Muscle layer of colon (tissue), 2 donors: Measurements from ENCODE around the gene CFAP54.

Experiments used
- H3K27ac ChIP-seq: one replicate; pipeline ENCODE4 v1.7.0; 2013; ENCODE audit warnings: low read depth, mild to moderate bottlenecking, low read length, moderate library complexity
- H3K27me3 ChIP-seq, 2 donors: one replicate each; pipeline ENCODE4 v1.7.0; 2013; ENCODE audit warnings: low read length in 2 of 2, mild to moderate bottlenecking in 2 of 2; ENCODE audit not compliant: insufficient read depth in 2 of 2, control insufficient read depth in 1 of 2
- H3K36me3 ChIP-seq: one replicate; pipeline ENCODE4 v1.7.0; 2013; ENCODE audit warnings: mild to moderate bottlenecking, low read length; ENCODE audit not compliant: insufficient read depth
- H3K4me1 ChIP-seq: one replicate; pipeline ENCODE4 v1.7.0; 2013; ENCODE audit warnings: mild to moderate bottlenecking, low read length; ENCODE audit not compliant: insufficient read depth
- H3K4me3 ChIP-seq, 2 donors: one replicate each; pipeline ENCODE4 v1.7.0; 2013; ENCODE audit warnings: low read length in 2 of 2, low read depth in 1 of 2, mild to moderate bottlenecking in 1 of 2, moderate library complexity in 1 of 2
- H3K9ac ChIP-seq: one replicate; pipeline ENCODE4 v1.7.0; 2013; ENCODE audit warnings: low read length
- H3K9me3 ChIP-seq: one replicate; pipeline ENCODE4 v1.7.0; 2013; ENCODE audit warnings: mild to moderate bottlenecking, low read length
- donor health status: abdominal sarcoma.
- donor health status: Adenocarcinoma of cecum.

CFAP54 gene

GRCh38 chr12:96810057-96810456 is 320.7 kb downstream of the CFAP54 start:
- Histone ChIP-seq H3K9ac (no peak overlapping the region), H3K36me3 (no peaks in the 10 kb centered on the region), H3K4me3 (no peak overlapping the region), H3K27me3 (no peaks in the 10 kb centered on the region), H3K27ac (no peak overlapping the region), H3K9me3 (no peaks in the 10 kb centered on the region), H3K4me1 (no peaks in the 10 kb centered on the region)

GRCh38 chr12:96810477-96810876 is 321.1 kb downstream of the CFAP54 start:
- Histone ChIP-seq H3K4me1 (no peaks in the 10 kb centered on the region), H3K9me3 (no peaks in the 10 kb centered on the region), H3K4me3 (no peak overlapping the region), H3K36me3 (no peaks in the 10 kb centered on the region), H3K27me3 (no peaks in the 10 kb centered on the region), H3K27ac (no peak overlapping the region), H3K9ac (no peak overlapping the region)

GRCh38 chr12:96811083-96811482 is 321.7 kb downstream of the CFAP54 start:
- Histone ChIP-seq H3K27me3 (no peaks in the 10 kb centered on the region), H3K4me1 (no peaks in the 10 kb centered on the region), H3K36me3 (no peaks in the 10 kb centered on the region), H3K9me3 (no peaks in the 10 kb centered on the region), H3K27ac (no peak overlapping the region), H3K9ac (no peak overlapping the region), H3K4me3 (no peak overlapping the region)

- no peak overlapping the region for H3K4me3 ChIP-seq
- no peak overlapping the region for H3K9ac ChIP-seq
- no peaks in the 10 kb centered on the region for H3K9me3 ChIP-seq
- H3K4me1 ChIP-seq, result no peaks in the 10 kb centered on the region
- H3K36me3 ChIP-seq, result no peaks in the 10 kb centered on the region
- H3K27ac ChIP-seq, result no peak overlapping the region
- H3K27me3 ChIP-seq, result no peaks in the 10 kb centered on the region
Observed at GRCh38 chr12:96812153-96812552, 322.8 kb downstream of the CFAP54 start.

- no peaks in the 10 kb centered on the region for H3K27me3 ChIP-seq
- H3K4me3 ChIP-seq, result no peak overlapping the region
- H3K9ac ChIP-seq, result no peak overlapping the region
- H3K4me1 ChIP-seq, result no peaks in the 10 kb centered on the region
- no peaks in the 10 kb centered on the region for H3K9me3 ChIP-seq
- no peak overlapping the region for H3K27ac ChIP-seq
- H3K36me3 ChIP-seq, result no peaks in the 10 kb centered on the region
Observed at GRCh38 chr12:96814200-96814599, 324.8 kb downstream of the CFAP54 start.

- H3K4me3 ChIP-seq, result no peak overlapping the region
- no peak overlapping the region for H3K9ac ChIP-seq
- no peaks in the 10 kb centered on the region for H3K27me3 ChIP-seq
- no peak overlapping the region for H3K27ac ChIP-seq
- no peaks in the 10 kb centered on the region for H3K9me3 ChIP-seq
- no peaks in the 10 kb centered on the region for H3K36me3 ChIP-seq
- no peaks in the 10 kb centered on the region for H3K4me1 ChIP-seq
Observed at GRCh38 chr12:96821592-96821991, 332.2 kb downstream of the CFAP54 start.

- H3K27ac ChIP-seq, result no peak overlapping the region
- H3K9me3 ChIP-seq, result no peaks in the 10 kb centered on the region
- no peaks in the 10 kb centered on the region for H3K27me3 ChIP-seq
- H3K36me3 ChIP-seq, result no peaks in the 10 kb centered on the region
- H3K9ac ChIP-seq, result no peak overlapping the region
- H3K4me1 ChIP-seq, result no peaks in the 10 kb centered on the region
- no peak overlapping the region for H3K4me3 ChIP-seq
Observed at GRCh38 chr12:96822641-96823040, 333.3 kb downstream of the CFAP54 start.

GRCh38 chr12:96824074-96824837 is 334.9 kb downstream of the CFAP54 start:
- H3K27ac ChIP-seq, result no peak overlapping the region
- no peaks in the 10 kb centered on the region for H3K9me3 ChIP-seq
- no peak overlapping the region for H3K4me3 ChIP-seq
- H3K27me3 ChIP-seq, result no peaks in the 10 kb centered on the region
- no peaks in the 10 kb centered on the region for H3K4me1 ChIP-seq
- no peaks in the 10 kb centered on the region for H3K36me3 ChIP-seq
- H3K9ac ChIP-seq, result no peak overlapping the region

- Histone ChIP-seq H3K27me3 (no peaks in the 10 kb centered on the region), H3K36me3 (no peaks in the 10 kb centered on the region), H3K4me1 (no peaks in the 10 kb centered on the region), H3K9me3 (no peaks in the 10 kb centered on the region), H3K9ac (no peak overlapping the region), H3K4me3 (no peak overlapping the region), H3K27ac (no peak overlapping the region)
Observed at GRCh38 chr12:96824838-96825236, 335.5 kb downstream of the CFAP54 start.

GRCh38 chr12:96828169-96828789 is 338.9 kb downstream of the CFAP54 start:
- Histone ChIP-seq H3K27ac (no peak overlapping the region), H3K36me3 (no peaks in the 10 kb centered on the region), H3K4me3 (no peak overlapping the region), H3K9me3 (no peaks in the 10 kb centered on the region), H3K9ac (no peak overlapping the region), H3K4me1 (no peaks in the 10 kb centered on the region), H3K27me3 (no peaks in the 10 kb centered on the region)

GRCh38 chr12:96829354-96829753 is 340.0 kb downstream of the CFAP54 start:
- H3K27me3 ChIP-seq, result no peaks in the 10 kb centered on the region
- no peak overlapping the region for H3K4me3 ChIP-seq
- no peak overlapping the region for H3K9ac ChIP-seq
- H3K4me1 ChIP-seq, result no peaks in the 10 kb centered on the region
- H3K27ac ChIP-seq, result no peak overlapping the region
- no peaks in the 10 kb centered on the region for H3K9me3 ChIP-seq
- H3K36me3 ChIP-seq, result no peaks in the 10 kb centered on the region

- Histone ChIP-seq H3K27ac (no peak overlapping the region), H3K27me3 (no peaks in the 10 kb centered on the region), H3K4me1 (no peaks in the 10 kb centered on the region), H3K9me3 (no peaks in the 10 kb centered on the region), H3K9ac (no peak overlapping the region), H3K36me3 (no peaks in the 10 kb centered on the region), H3K4me3 (no peak overlapping the region)
Observed at GRCh38 chr12:96831346-96831745, 342.0 kb downstream of the CFAP54 start.
